ENCODE data around the gene SHLD1. TPM values are rescaled to one million over a fixed set of nuclear protein-coding genes. Genes with fewer than 3 reads are reported as not detected.

The SHLD1 gene
- total RNA-seq, 4 donors from 2014 or later: 4.0 to 11.7 (median 4.7) TPM

- WGBS, 2 donors: 85 to 95% methylated on average over 7 of the region's 7 CpGs
- Histone ChIP-seq H3K27me3 (no peaks in the 10 kb centered on the region), H3K4me3 (replicated peaks in 1 of 3) (no peak overlapping the region), H3K9me3 (no peaks in the 10 kb centered on the region), H3K36me3 (no peaks in the 10 kb centered on the region), H3K4me1 (peaks cover 11 to 17% of the 10 kb centered on the region in 2 donors), H3K27ac (no peak overlapping the region)
- DNase-seq: no peak
- TF ChIP-seq POLR2A (IDR thresholded peaks at IDR 0.05) (no peak), CTCF (IDR thresholded peaks at IDR 0.05) (no peak)
- intact Hi-C loops (cut with DNase I): no loop called here
These were observed 56.5 kb downstream of the SHLD1 start for GRCh38 chr20:5806457-5807263.

DNA sequence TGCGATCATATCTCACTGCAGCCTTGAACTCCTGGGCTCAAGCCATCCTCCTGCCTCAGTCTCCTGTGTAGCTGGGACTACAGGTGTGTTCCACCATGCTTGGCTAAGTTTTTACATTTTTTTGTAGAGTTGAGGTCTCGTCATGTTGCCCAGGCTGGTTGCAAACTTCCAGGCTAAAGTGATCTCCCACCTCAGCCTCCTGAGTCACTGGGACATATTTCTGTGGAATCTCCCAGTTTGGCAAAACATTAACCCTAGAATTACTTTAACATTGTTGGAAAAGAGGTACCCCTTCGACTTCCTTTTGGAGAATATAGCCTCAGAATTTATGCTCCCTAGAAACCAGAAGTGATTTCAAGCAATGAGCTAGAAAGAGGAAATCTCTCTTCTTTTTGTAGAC lies 57.2 kb downstream of the SHLD1 start:
- Histone ChIP-seq H3K27ac (no peak overlapping the region), H3K9me3 (no peaks in the 10 kb centered on the region), H3K4me3 (replicated peaks in 1 of 3) (no peak overlapping the region), H3K4me1 (peaks cover 11 to 17% of the 10 kb centered on the region in 2 donors), H3K36me3 (no peaks in the 10 kb centered on the region), H3K27me3 (no peaks in the 10 kb centered on the region)
- intact Hi-C loops (cut with DNase I): no loop called here
- no peak for DNase-seq
- TF ChIP-seq CTCF (IDR thresholded peaks at IDR 0.05) (no peak), POLR2A (IDR thresholded peaks at IDR 0.05) (no peak)
- 89 to 96% methylated on average over 3 of the region's 3 CpGs for WGBS, 2 donors

GRCh38 chr20:5808901-5809300 lies 58.7 kb downstream of the SHLD1 start:
- peaks cover 11 to 13% of the 10 kb centered on the region in 2 donors for H3K4me1 ChIP-seq
- 75 to 82% methylated on average over 2 of the region's 2 CpGs for WGBS, 2 donors

GRCh38 chr20:5809495-5809894 lies 59.3 kb downstream of the SHLD1 start:
- no peaks in the 10 kb centered on the region for H3K9me3 ChIP-seq
- peaks cover 5 to 7% of the 10 kb centered on the region in 2 donors for H3K4me1 ChIP-seq
- no peak overlapping the region for H3K4me3 ChIP-seq (replicated peaks in 1 of 3)
- intact Hi-C loops (cut with DNase I): no loop called here
- DNase-seq: no peak
- H3K36me3 ChIP-seq: no peaks in the 10 kb centered on the region
- TF ChIP-seq POLR2A (IDR thresholded peaks at IDR 0.05) (no peak), CTCF (IDR thresholded peaks at IDR 0.05) (no peak)
- H3K27ac ChIP-seq: no peak overlapping the region
- 78 to 88% methylated on average over 5 of the region's 5 CpGs for WGBS, 2 donors
- H3K27me3 ChIP-seq: no peaks in the 10 kb centered on the region

More at GRCh38 chr20:5808901-5809300, 58.7 kb downstream of the SHLD1 start:
- Histone ChIP-seq H3K27ac (no peak overlapping the region), H3K36me3 (no peaks in the 10 kb centered on the region), H3K4me3 (replicated peaks in 1 of 3) (no peak overlapping the region), H3K9me3 (no peaks in the 10 kb centered on the region), H3K27me3 (no peaks in the 10 kb centered on the region)
- intact Hi-C loops (cut with DNase I): no loop called here
- no peak for TF ChIP-seq POLR2A (IDR thresholded peaks at IDR 0.05)
- no peak for TF ChIP-seq CTCF (IDR thresholded peaks at IDR 0.05)
- DNase-seq: no peak

- H3K4me1 ChIP-seq: no peaks in the 10 kb centered on the region
- intact Hi-C loops (cut with DNase I): no loop called here
- no peak overlapping the region for H3K27ac ChIP-seq
- TF ChIP-seq POLR2A (IDR thresholded peaks at IDR 0.05) (no peak), CTCF (IDR thresholded peaks at IDR 0.05) (no peak)
- H3K27me3 ChIP-seq: no peaks in the 10 kb centered on the region
- H3K36me3 ChIP-seq: no peaks in the 10 kb centered on the region
- DNase-seq: no peak
- WGBS, 2 donors: 90% methylated on average over 5 of the region's 5 CpGs
- no peak overlapping the region for H3K4me3 ChIP-seq (replicated peaks in 1 of 3)
- H3K9me3 ChIP-seq: no peaks in the 10 kb centered on the region
These were observed 60.7 kb downstream of the SHLD1 start for GRCh38 chr20:5810800-5811422.
